GOT3 (cell line): Measurements from ENCODE around the gene CCL21.

ENCODE experiments used
- DNase-seq: peaks from one replicate; lab custom pipeline; 2025; ENCODE audit warnings: mixed read lengths; lab: John Stamatoyannopoulos, UW

The CCL21 gene

DNA sequence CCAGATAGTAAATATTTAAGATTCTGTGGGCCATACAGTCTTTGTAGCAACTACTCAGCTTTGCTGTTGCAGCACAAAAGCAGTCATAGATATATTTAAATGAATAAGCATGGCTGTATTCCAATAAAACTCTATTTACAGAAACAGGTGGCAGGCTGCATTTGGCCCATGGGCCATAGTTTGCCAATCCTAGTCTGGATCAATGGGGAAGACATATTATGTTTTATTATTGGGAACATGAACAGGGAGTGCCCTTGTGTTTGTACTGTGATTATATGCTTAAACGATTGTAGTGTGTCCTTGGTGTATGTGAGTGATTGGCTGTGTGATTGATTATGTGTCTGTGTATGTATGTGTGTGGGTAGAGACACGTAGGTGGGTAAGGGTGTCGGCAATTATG is 35.5 kb downstream of the CCL21 start:
- DNase-seq, result no peak

DNA sequence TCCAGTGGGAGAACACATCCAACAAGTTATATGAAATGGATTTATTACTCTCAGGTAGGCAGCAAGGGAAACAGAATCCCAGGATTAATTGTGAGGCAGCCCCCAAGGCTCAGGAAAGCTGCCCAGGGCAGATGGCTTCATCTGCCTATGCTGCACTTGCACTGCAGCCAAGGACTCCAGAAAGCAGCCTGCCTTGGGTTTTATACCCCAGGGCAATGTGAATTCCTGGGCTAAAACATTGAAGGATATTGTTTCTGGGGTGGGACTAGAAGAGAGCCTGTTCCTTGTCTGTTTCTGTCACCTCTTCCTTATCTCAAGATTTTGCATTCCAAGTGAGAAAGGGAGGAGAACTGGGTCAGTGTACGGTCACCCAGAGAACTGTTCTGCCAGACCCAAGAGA is 38.6 kb downstream of the CCL21 start:
- no peak for DNase-seq

DNA sequence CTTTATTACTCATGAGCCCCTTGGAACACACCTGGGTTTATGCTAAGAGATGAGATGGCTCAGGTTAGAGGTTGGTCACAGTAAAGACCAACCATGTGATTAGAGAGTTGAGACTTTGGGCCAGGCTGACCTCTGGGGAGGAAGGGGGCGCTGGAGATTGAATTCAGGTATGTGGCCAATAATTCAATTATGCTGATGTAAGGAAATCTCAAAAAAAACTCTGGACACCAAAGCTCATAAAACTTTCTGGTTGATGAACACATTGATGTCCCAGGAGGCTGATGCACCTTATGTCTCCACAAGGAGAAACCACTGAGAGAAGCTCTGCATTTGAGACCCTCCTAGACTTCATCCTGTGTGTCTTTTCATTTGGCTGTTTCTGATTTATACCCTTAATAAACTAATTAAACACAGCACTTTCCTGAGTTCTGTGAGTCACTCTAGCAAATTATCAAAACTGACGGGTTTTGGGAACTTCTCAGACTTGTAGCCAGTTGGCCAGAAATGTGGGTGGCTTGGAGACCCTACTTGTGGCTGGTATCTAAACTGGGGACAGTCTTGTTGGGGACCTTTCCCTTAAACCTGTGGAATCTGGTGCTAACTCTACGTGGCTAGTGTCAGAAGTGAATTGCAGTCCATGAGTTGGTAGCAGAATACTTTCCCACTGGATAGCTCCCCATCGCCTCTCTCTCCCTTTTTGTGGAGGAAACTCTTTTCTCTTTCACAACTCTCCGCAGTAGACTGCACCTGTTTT is 40.0 kb downstream of the CCL21 start:
- no peak for DNase-seq

DNA sequence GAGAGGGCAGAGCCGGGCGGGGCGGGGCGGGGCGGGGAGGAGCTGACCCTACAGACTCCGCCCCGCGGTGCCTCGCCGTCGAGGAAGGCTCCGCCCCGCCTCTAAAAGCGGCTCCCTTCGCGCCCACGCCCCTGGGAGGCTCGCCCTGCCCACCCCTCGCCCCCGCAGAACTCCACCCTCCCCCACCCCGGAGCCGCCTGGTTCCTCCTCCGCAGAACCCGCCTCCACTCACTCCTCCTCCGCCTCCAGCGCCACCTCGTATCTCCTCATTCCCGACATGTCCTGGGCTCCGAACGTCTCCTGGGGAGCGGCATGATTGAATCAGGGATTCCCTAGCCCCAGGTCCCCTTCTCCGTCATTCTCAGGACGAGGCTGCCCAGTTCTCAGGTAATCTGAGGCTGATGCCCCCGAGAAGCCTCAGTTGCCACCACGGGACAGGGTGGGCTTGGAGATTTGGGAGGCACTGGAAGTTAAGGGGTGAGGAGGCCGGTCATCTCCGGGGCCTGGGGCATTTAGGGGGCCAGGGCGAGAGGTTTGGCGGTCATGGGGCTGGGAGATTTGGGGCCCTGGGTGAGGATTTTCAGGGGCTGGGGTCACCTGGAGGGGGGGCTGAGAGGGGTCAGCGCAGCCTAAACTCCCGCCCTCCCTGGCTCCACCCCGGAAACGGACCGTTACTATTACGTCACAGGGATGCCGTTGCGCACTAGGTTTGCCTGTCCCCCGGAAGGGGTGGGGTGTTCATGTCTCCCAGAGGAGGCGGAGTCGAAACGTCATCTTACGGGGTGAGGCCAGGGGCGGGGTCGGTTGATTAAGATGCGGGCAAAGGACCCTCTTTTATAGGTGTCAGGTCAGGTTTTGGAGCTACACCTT is 44.3 kb downstream of the CCL21 start:
- DNase-seq, result peak; percentile 41

DNA sequence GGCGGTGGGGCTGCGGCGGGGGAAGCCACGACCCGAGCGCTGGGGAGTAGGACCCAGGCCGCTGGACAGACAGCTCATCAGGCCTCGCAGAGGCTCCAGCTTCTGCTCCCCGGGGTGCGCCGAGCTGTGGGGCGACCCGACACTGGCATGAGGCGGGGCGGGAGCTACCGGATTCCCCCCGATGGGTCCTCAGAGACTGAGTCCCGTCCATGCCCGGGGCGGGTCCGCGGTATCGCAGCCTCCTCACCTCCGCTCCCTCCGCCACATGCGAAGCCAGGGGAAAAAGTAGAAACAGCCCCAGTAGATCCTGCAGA is 44.9 kb downstream of the CCL21 start:
- DNase-seq, result no peak

DNA sequence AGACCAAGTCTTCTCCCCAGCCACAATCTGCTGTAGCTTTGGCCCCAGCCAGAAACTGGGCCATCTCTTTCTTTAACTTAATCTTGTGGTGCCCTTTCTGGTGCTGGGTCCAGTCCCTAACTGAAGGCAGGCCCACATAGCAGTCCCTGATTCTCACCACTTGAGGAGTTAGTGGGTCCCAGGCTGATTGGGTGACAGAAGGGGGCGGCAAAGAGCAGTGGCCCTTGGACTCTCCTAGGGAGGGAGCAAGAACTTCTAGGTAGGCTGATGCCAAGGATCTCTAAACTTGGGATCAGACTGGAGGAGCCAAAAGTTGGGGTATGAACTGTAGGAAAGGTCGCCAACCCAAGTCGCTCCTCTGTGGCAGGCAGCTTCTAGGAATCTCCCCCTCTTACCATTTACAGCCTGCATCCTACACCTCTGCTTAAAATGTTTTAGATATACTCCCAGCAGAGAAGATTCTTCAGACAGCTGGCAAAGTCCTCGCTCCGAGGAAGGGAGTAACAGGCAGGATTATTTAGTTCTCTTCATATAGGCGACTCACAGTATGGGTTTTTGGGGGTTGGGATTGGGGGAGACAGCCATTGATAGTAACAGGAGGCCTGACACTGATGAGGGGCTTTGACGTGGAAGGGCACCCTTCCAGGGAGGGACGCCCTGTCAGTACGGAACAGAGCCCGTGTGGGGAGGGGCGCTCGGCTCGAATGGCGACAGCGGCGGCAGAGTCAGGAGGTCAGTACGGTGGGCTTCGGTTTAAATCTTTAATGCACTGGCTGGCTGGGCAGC is 45.5 kb downstream of the CCL21 start:
- DNase-seq, result no peak

DNA sequence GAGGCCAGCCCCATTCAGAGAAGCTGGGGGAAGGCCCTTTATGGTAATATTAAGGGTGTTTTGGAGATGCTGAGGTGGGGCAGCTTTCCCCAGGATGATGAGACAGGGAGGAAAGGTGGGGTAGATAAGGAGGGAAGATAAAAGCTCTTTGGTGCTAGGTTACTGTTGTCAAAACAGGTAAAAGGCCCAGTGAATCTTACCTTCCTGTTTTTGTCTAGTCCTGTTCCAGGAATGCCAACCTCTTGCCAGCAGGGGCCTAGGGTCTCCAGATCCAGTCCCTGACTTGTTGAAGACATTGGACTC is 46.7 kb downstream of the CCL21 start:
- no peak for DNase-seq

DNA sequence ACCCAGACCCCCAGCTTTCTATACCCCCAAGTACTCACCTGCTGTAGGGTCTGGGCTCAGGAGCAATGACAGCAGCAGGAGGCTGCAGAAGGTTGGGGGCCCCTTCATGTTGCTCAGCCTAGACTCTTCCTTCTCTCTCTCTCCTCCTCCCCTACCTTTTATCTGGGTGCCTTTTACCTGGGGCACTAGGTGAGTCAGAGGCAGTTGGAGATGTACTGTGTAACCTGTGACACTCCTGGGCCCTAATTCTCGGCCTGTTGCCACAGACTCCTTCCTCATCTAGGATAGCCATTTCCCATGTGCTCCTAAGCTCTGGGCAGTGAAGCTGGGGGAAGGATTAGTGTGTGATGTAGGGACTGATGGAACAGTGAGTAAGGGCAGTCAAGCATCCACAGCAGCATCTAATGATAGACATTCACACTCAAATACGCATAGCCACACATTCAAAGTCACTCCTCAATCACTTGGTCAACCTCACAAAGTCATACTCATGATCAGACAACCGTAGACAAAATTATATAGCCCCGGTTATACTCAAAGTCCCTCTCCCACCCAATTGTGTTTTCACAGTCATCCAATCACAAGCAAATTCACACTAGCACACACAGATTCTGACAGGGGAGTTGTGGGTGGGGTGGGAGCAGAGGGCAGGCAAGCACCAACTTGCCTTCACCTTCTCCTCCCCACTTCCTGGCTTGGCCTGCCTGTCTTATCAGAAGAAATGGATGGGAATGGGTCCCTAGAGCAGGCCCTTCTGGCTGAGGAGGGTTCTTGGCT is 47.2 kb downstream of the CCL21 start, which contains the start of gene CCL27:
Gene CCL27, minus strand, starts transcription at position 132 of the 777 bp plus-strand sequence. Its CDS starts 24 bp downstream, at position 108.
- DNase-seq, result no peak

DNA sequence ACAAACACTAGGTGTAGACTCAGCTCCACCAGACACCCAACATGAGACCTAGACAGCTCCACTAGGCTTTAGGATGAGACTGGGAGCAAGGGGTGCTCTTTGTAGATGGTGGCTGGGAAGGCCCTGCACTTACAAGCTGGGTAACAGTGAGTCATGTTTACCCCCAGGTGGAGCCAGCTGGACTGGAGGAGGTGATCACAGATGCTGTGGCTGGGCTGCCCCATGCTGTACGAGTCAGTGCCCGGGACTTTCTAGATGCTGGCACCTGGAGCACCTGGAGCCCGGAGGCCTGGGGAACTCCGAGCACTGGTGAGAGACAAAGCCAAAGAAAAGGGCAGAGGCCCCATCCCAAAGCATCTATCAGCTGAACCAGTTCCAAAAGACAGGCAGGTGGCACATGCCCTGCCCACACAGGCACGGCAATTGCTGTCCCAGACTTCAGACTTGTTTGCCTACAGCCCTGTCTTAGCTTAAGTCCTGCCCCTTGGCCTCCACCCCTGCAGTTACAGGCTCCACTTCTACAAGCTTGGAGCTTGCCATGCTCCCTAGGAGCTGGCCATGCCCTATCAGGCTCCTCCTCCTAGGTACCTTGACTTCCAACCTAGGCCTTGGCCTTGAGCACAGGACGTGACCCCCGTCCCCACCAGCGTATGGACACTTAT is 50.2 kb downstream of the CCL21 start:
- no peak for DNase-seq
